ENCODE results near the gene TMEM242. TPM values are rescaled to one million over a fixed set of nuclear protein-coding genes. Genes with fewer than 3 reads are reported as not detected.

The TMEM242 gene
- total RNA-seq, 1 experiment from 2014 or later = 9.4 TPM

- CTCF ChIA-PET = interaction anchor here (0.7 kb wide), 1 partner anchor 855 kb away, joined by 3 read pairs; no protein-coding TSS in a partner anchor
Measured at GRCh38 chr6:157284738-157285421, 38.4 kb downstream of the TMEM242 start.

GRCh38 chr6:157283900-157284737 lies 39.2 kb downstream of the TMEM242 start:
- no TSS peak for BruUV-seq (replicated peaks)
- no peaks in the 10 kb centered on the region for H3K27me3 Mint-ChIP-seq (ENCODE audit: insufficient read depth, unreplicated experiment)
- intact Hi-C loops (cut with micrococcal nuclease) = no loop called here
- peaks cover 4% of the 10 kb centered on the region for H3K36me3 Mint-ChIP-seq (ENCODE audit: insufficient read depth, unreplicated experiment)
- no peak for TF ChIP-seq CTCF (IDR thresholded peaks at IDR 0.05; ENCODE audit: unreplicated experiment)
- H3K27ac Mint-ChIP-seq (ENCODE audit: low read depth, unreplicated experiment) = no peak overlapping the region
- DNase-seq (ENCODE audit: unreplicated experiment) = no peak
- ChIA-PET CTCF (interaction anchor here (0.7 kb wide), 1 partner anchor 854 kb away, joined by 3 read pairs; no protein-coding TSS in a partner anchor), POLR2A (interaction anchor here (0.7 kb wide), 1 partner anchor 506 kb away, joined by 3 read pairs; no protein-coding TSS in a partner anchor)
- no peaks in the 10 kb centered on the region for H3K4me1 Mint-ChIP-seq (ENCODE audit: insufficient read depth, unreplicated experiment)
- H3K4me3 Mint-ChIP-seq (ENCODE audit: unreplicated experiment) = no peak overlapping the region
- H3K9me3 Mint-ChIP-seq (ENCODE audit: unreplicated experiment) = no peaks in the 10 kb centered on the region

More at GRCh38 chr6:157284738-157285421, 38.4 kb downstream of the TMEM242 start:
- intact Hi-C loops (cut with micrococcal nuclease) = no loop called here
- POLR2A ChIA-PET = interaction anchor here (0.7 kb wide), 1 partner anchor 506 kb away, joined by 3 read pairs; no protein-coding TSS in a partner anchor
- Mint-ChIP-seq H3K4me1 (ENCODE audit: insufficient read depth, unreplicated experiment) (no peaks in the 10 kb centered on the region), H3K9me3 (ENCODE audit: unreplicated experiment) (no peaks in the 10 kb centered on the region), H3K4me3 (ENCODE audit: unreplicated experiment) (no peak overlapping the region), H3K36me3 (ENCODE audit: insufficient read depth, unreplicated experiment) (peaks cover 4% of the 10 kb centered on the region), H3K27me3 (ENCODE audit: insufficient read depth, unreplicated experiment) (no peaks in the 10 kb centered on the region), H3K27ac (ENCODE audit: low read depth, unreplicated experiment) (no peak overlapping the region)
- no peak for TF ChIP-seq CTCF (IDR thresholded peaks at IDR 0.05; ENCODE audit: unreplicated experiment)
- DNase-seq (ENCODE audit: unreplicated experiment) = no peak
- no TSS peak for BruUV-seq (replicated peaks)

- Mint-ChIP-seq H3K9me3 (ENCODE audit: unreplicated experiment) (no peaks in the 10 kb centered on the region), H3K27me3 (ENCODE audit: insufficient read depth, unreplicated experiment) (no peaks in the 10 kb centered on the region), H3K4me1 (ENCODE audit: insufficient read depth, unreplicated experiment) (no peaks in the 10 kb centered on the region), H3K27ac (ENCODE audit: low read depth, unreplicated experiment) (no peak overlapping the region), H3K36me3 (ENCODE audit: insufficient read depth, unreplicated experiment) (peaks cover 4% of the 10 kb centered on the region), H3K4me3 (ENCODE audit: unreplicated experiment) (no peak overlapping the region)
- intact Hi-C loops (cut with micrococcal nuclease) = no loop called here
- no TSS peak for BruUV-seq (replicated peaks)
- TF ChIP-seq CTCF (IDR thresholded peaks at IDR 0.05; ENCODE audit: unreplicated experiment) = no peak
- POLR2A ChIA-PET = no interaction called here
- CTCF ChIA-PET = no interaction called here
- no peak for DNase-seq (ENCODE audit: unreplicated experiment)
Measured at GRCh38 chr6:157283330-157283898, 39.9 kb downstream of the TMEM242 start.

GRCh38 chr6:157282284-157282683 lies 41.0 kb downstream of the TMEM242 start:
- no TSS peak for BruUV-seq (replicated peaks)
- H3K36me3 Mint-ChIP-seq (ENCODE audit: insufficient read depth, unreplicated experiment) = peaks cover 3% of the 10 kb centered on the region
- no peaks in the 10 kb centered on the region for H3K9me3 Mint-ChIP-seq (ENCODE audit: unreplicated experiment)
- ChIA-PET CTCF (interaction anchor here (0.6 to 0.8 kb wide), 2 partner anchors 10 to 66 kb away, joined by 3 to 4 read pairs; no protein-coding TSS in a partner anchor), POLR2A (interaction anchor here (0.6 kb wide), 1 partner anchor 719 kb away, joined by 3 read pairs; no protein-coding TSS in a partner anchor)
- intact Hi-C loops (cut with micrococcal nuclease) = no loop called here
- H3K27me3 Mint-ChIP-seq (ENCODE audit: insufficient read depth, unreplicated experiment) = no peaks in the 10 kb centered on the region
- no peaks in the 10 kb centered on the region for H3K4me1 Mint-ChIP-seq (ENCODE audit: insufficient read depth, unreplicated experiment)
- H3K27ac Mint-ChIP-seq (ENCODE audit: low read depth, unreplicated experiment) = no peak overlapping the region
- TF ChIP-seq CTCF (IDR thresholded peaks at IDR 0.05; ENCODE audit: unreplicated experiment) = no peak
- no peak for DNase-seq (ENCODE audit: unreplicated experiment)
- H3K4me3 Mint-ChIP-seq (ENCODE audit: unreplicated experiment) = no peak overlapping the region
